Measurements from ENCODE around the gene GK. TPM values are rescaled to one million over a fixed set of nuclear protein-coding genes. Genes with fewer than 3 reads are reported as not detected.

Gene GK
- total RNA-seq, 1 donor from 2014 or later: 14.2 TPM

DNA sequence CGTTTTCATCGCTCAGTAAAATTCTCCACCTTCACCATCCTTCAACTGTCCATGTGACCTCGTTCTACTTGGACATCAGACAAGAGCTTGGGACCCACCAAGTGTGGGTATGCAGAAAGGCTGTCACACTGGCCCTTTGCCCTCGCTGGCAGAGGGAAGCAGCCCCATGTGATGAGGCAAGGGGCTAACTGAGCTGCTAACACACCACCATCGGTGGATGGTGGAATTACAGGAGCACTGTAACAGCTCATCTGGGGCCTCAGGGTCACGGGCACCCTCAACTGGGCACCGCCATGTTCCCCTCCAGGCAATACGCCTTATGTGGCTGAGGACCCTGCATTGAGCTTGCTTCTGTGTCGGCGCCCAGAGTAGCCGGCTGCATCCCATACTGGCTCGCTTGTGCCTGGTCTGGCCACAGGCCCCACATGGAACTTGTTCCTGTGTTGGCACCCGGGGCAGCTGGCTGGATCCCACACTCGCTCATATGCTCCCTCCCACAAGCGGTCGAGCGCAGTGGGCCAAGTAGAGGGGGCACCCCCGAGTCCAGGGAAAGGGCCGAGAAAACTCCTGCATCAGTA lies 126.3 kb downstream of the GK start:
- Histone ChIP-seq H3K36me3 (no peaks in the 10 kb centered on the region), H3K27me3 (no peaks in the 10 kb centered on the region), H3K9me3 (no peaks in the 10 kb centered on the region), H3K27ac (no peak overlapping the region), H3K4me3 (no peak overlapping the region), H3K4me1 (no peaks in the 10 kb centered on the region)
- DNase-seq (ENCODE audit: low spot score in 2 of 2): peak in 1 of 2 donors; percentile 49
- TF ChIP-seq, protein P1, sequence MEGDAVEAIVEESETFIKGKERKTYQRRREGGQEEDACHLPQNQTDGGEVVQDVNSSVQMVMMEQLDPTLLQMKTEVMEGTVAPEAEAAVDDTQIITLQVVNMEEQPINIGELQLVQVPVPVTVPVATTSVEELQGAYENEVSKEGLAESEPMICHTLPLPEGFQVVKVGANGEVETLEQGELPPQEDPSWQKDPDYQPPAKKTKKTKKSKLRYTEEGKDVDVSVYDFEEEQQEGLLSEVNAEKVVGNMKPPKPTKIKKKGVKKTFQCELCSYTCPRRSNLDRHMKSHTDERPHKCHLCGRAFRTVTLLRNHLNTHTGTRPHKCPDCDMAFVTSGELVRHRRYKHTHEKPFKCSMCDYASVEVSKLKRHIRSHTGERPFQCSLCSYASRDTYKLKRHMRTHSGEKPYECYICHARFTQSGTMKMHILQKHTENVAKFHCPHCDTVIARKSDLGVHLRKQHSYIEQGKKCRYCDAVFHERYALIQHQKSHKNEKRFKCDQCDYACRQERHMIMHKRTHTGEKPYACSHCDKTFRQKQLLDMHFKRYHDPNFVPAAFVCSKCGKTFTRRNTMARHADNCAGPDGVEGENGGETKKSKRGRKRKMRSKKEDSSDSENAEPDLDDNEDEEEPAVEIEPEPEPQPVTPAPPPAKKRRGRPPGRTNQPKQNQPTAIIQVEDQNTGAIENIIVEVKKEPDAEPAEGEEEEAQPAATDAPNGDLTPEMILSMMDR (IDR thresholded peaks at IDR 0.05): no peak
- intact Hi-C loops (cut with DNase I): no loop called here

Other genes starting within 250 kb of the GK start
- gene TASL, start 75.7 kb upstream of the GK start, total RNA-seq: not detected
- gene TAB3, start 235.8 kb downstream of the GK start, total RNA-seq: 23.2 TPM